NOMO-1 treated with dmso at 0.1 percent for 144 hours (cell line): ENCODE data around the gene MRAP2.
"Not testable (repeated sequence)": the region's sequence is repeated elsewhere in the genome, so short reads cannot be mapped to it uniquely, and the experiment has no call there.

Experiments used
- DNase-seq: peaks from one replicate; lab custom pipeline; 2025; ENCODE audit not compliant: unreplicated experiment; lab: John Stamatoyannopoulos, UW

Gene MRAP2

GRCh38 chr6:84118191-84118590 is 84.6 kb downstream of the MRAP2 start:
- DNase-seq: no peak

- no peak for DNase-seq
These were observed 85.7 kb downstream of the MRAP2 start for GRCh38 chr6:84119277-84119676.

GRCh38 chr6:84123186-84123585 is 89.6 kb downstream of the MRAP2 start:
- DNase-seq: no peak

- DNase-seq: not testable (repeated sequence)
These were observed 96.0 kb downstream of the MRAP2 start for GRCh38 chr6:84129588-84129987.

GRCh38 chr6:84133385-84133784 is 99.8 kb downstream of the MRAP2 start:
- DNase-seq: not testable (repeated sequence)

- DNase-seq: no peak
These were observed 101.7 kb downstream of the MRAP2 start for GRCh38 chr6:84135291-84135690.

- DNase-seq: no peak
These were observed 102.9 kb downstream of the MRAP2 start for GRCh38 chr6:84136364-84137050.

- DNase-seq: no peak
These were observed 103.4 kb downstream of the MRAP2 start for GRCh38 chr6:84137051-84137375.

- DNase-seq: no peak
These were observed 104.5 kb downstream of the MRAP2 start for GRCh38 chr6:84137989-84138575.

GRCh38 chr6:84139311-84139710 is 105.7 kb downstream of the MRAP2 start:
- no peak for DNase-seq
